Measurements from ENCODE around the gene LMX1A. TPM values are rescaled to one million over a fixed set of nuclear protein-coding genes. Genes with fewer than 3 reads are reported as not detected.

The LMX1A gene
- total and polyA plus RNA-seq, 2 of the 13 experiments (the other 11 are each of a cell fraction or from before 2014, with no cell fraction given) = 0.07 TPM; not detected in 1

GRCh38 chr1:165152727-165153126 is 203.8 kb downstream of the LMX1A start:
- Histone ChIP-seq H4K20me1 (ENCODE audit: insufficient read depth, low read length) (no peaks in the 10 kb centered on the region), H3K4me1 (ENCODE audit: insufficient read depth, low read length) (peaks cover 5% of the 10 kb centered on the region), H3K36me3 (replicated peaks in 1 of 2; ENCODE audit: control insufficient read depth in 1 of 2, insufficient read depth in 2 of 2, low read length in 2 of 2) (no peaks in the 10 kb centered on the region), H2AFZ (ENCODE audit: low read length) (no peak overlapping the region), H3K4me3 (replicated peaks in 1 of 3; ENCODE audit: insufficient read depth in 1 of 3, low read depth in 2 of 3, low read length in 3 of 3) (no peak overlapping the region), H3K27me3 (ENCODE audit: control insufficient read depth in 1 of 2, insufficient read depth in 2 of 2, low read length in 2 of 2) (no peaks in the 10 kb centered on the region), H3K4me2 (ENCODE audit: low read depth, low read length) (no peak overlapping the region), H3K9ac (ENCODE audit: insufficient read depth, low read depth, low read length) (no peak overlapping the region), H3K79me2 (ENCODE audit: insufficient read depth, low read length) (no peaks in the 10 kb centered on the region), H3K27ac (ENCODE audit: extremely low read length, insufficient read depth, low read length) (no peak overlapping the region), H3K9me3 (ENCODE audit: low read length) (no peaks in the 10 kb centered on the region)
- FAIRE-seq (peak; percentile 54), DNase-seq (ENCODE audit: low spot score) (peak; percentile 6), ATAC-seq (peak; percentile 96)
- WGBS (ENCODE audit: low lambda C conversion rate) = 15% methylated on average over 3 of the region's 3 CpGs
- intact Hi-C loops (cut with micrococcal nuclease; ENCODE audit: unreplicated experiment) = loop anchor here (5.0 kb wide), 1 partner anchor 135 kb away; no protein-coding TSS in a partner anchor
- BruUV-seq (replicated peaks) = no TSS peak
- POLR2A ChIA-PET = no interaction called here
- TF ChIP-seq, protein P1, sequence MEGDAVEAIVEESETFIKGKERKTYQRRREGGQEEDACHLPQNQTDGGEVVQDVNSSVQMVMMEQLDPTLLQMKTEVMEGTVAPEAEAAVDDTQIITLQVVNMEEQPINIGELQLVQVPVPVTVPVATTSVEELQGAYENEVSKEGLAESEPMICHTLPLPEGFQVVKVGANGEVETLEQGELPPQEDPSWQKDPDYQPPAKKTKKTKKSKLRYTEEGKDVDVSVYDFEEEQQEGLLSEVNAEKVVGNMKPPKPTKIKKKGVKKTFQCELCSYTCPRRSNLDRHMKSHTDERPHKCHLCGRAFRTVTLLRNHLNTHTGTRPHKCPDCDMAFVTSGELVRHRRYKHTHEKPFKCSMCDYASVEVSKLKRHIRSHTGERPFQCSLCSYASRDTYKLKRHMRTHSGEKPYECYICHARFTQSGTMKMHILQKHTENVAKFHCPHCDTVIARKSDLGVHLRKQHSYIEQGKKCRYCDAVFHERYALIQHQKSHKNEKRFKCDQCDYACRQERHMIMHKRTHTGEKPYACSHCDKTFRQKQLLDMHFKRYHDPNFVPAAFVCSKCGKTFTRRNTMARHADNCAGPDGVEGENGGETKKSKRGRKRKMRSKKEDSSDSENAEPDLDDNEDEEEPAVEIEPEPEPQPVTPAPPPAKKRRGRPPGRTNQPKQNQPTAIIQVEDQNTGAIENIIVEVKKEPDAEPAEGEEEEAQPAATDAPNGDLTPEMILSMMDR (CRISPR knock-in tag; IDR thresholded peaks at IDR 0.05) = peak; percentile 72
- TF ChIP-seq, protein P2, sequence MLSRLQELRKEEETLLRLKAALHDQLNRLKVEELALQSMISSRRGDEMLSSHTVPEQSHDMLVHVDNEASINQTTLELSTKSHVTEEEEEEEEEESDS (CRISPR knock-in tag; IDR thresholded peaks at IDR 0.05; ENCODE audit: borderline replicate concordance) = no peak
- TF ChIP-seq CEBPG (CRISPR knock-in tag; IDR thresholded peaks at IDR 0.05) = no peak
- no peak for TF ChIP-seq RBM39 (IDR thresholded peaks at IDR 0.05; ENCODE audit: low read depth, low read length, poor library complexity, severe bottlenecking)
- TF ChIP-seq RAD21 (CRISPR knock-in tag; IDR thresholded peaks at IDR 0.05) = no peak
- TF ChIP-seq ZSCAN25 (CRISPR knock-in tag; IDR thresholded peaks at IDR 0.05) = no peak
- TF ChIP-seq FOXO1 (CRISPR knock-in tag; IDR thresholded peaks at IDR 0.05) = no peak
- no peak for TF ChIP-seq IRF9 (CRISPR knock-in tag; IDR thresholded peaks at IDR 0.05; ENCODE audit: borderline replicate concordance)
- no peak for TF ChIP-seq NFIC (IDR thresholded peaks at IDR 0.05; ENCODE audit: low read length)
- no peak for TF ChIP-seq ZNF383 (CRISPR knock-in tag; IDR thresholded peaks at IDR 0.05; ENCODE audit: borderline replicate concordance)
- TF ChIP-seq SMC3 (IDR thresholded peaks at IDR 0.05; ENCODE audit: low read length) = peak; percentile 46; the same call in 1 of the 2 replicates
- no peak for TF ChIP-seq PHF21A (CRISPR knock-in tag; IDR thresholded peaks at IDR 0.05)
- TF ChIP-seq ZBTB2 (CRISPR knock-in tag; IDR thresholded peaks at IDR 0.05; ENCODE audit: low read depth) = no peak
- no peak for TF ChIP-seq FOXK1 (CRISPR knock-in tag; IDR thresholded peaks at IDR 0.05; ENCODE audit: borderline replicate concordance, low read depth)
- no peak for TF ChIP-seq ELF3 (CRISPR knock-in tag; IDR thresholded peaks at IDR 0.05)
- peak; percentile 57 for TF ChIP-seq STAG1 (CRISPR knock-in tag; IDR thresholded peaks at IDR 0.05)
- TF ChIP-seq YY1 (IDR thresholded peaks at IDR 0.05; ENCODE audit: insufficient read depth, insufficient replicate concordance, low read depth, low read length) = no peak
- TF ChIP-seq SAP130 (CRISPR knock-in tag; IDR thresholded peaks at IDR 0.05; ENCODE audit: low read depth) = no peak
- TF ChIP-seq SIX1 (CRISPR knock-in tag; IDR thresholded peaks at IDR 0.05; ENCODE audit: borderline replicate concordance) = peak; percentile 18; the same call in 1 of the 2 replicates
- no peak for TF ChIP-seq ZNF644 (CRISPR knock-in tag; IDR thresholded peaks at IDR 0.05; ENCODE audit: low read depth)
- TF ChIP-seq, protein P3, sequence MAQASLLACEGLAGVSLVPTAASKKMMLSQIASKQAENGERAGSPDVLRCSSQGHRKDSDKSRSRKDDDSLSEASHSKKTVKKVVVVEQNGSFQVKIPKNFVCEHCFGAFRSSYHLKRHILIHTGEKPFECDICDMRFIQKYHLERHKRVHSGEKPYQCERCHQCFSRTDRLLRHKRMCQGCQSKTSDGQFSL (CRISPR knock-in tag; IDR thresholded peaks at IDR 0.05) = no peak
- TF ChIP-seq SP140L (CRISPR knock-in tag; IDR thresholded peaks at IDR 0.05; ENCODE audit: borderline replicate concordance) = no peak
- TF ChIP-seq ZNF7 (CRISPR knock-in tag; IDR thresholded peaks at IDR 0.05) = no peak
- in situ Hi-C loops (cut with HindIII; ENCODE audit: extremely low pct_ligation_motif_present, low pct_unique_long_range_greater_than_20kb) = no loop called here
- CTCF ChIA-PET (ENCODE audit: low intra/inter-chr PET ratio, low total read pairs) = no interaction called here
